GM21423 (cell line): Measurements from ENCODE around the gene AKAP8L.
A peak's percentile ranks its signal among the peaks of the same experiment; 100 is the strongest.
"Not testable (repeated sequence)": the region's sequence is repeated elsewhere in the genome, so short reads cannot be mapped to it uniquely, and the experiment has no call there.

Source experiments
- ATAC-seq: cut with Tn5 transposase; IDR thresholded peaks from one replicate; pipeline ENCODE4 v1.9.1; 2021; ENCODE audit warnings: mild to moderate bottlenecking, moderate library complexity; ENCODE audit not compliant: unreplicated experiment

The AKAP8L gene

DNA sequence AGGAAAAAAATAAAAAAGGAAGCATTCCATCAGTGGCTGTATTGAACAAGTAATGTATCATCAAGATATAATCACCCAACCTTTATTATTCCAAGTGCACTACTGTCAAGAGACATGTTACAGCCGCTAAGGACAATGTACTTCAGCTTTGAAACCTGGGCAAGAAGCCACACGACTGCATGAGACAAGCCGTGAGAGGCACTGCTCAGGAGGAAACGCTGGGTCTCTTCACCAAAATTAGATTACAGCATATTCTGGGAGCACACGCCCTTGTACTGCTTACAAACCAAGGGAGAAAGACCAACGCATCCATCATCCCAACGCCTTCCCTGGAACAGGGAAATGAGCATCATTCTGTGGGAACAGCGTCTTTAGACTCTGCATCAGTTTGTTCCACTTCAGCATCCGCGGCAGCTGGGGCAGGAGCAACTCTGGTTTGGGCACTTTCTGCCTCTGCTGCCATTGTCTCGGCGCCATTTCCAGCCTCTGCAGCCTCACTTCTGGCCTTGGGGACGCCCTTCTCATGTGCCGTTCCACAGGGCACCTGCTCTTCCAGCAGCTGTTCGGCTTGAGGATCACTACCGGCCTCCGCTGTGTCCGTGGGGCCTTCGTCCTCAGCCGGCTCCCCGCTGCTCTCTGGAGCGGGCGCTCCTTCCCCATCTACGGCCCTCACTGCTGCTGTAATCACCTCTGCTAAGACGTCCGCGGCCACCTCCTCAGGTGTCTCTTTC is 64.1 kb downstream of the AKAP8L start:
- ATAC-seq: no peak

DNA sequence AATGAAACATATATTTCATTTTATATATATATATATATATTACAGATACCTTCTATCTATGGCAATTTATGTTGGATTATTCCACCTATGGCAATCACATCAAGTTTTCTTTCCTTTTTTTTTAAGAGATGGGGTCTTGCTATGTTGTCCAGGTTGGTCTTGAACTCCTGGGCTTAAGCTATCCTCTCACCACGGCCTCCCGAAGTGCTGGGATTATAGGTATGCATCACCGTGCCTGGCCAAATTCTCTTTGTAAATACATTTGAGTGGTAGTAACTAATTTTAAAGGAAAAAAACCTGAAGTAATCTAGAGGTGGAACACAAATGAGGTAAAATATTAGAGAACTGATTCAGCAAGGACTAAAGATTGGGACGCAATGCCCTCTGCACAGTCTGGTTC is 64.9 kb downstream of the AKAP8L start:
- ATAC-seq: no peak

DNA sequence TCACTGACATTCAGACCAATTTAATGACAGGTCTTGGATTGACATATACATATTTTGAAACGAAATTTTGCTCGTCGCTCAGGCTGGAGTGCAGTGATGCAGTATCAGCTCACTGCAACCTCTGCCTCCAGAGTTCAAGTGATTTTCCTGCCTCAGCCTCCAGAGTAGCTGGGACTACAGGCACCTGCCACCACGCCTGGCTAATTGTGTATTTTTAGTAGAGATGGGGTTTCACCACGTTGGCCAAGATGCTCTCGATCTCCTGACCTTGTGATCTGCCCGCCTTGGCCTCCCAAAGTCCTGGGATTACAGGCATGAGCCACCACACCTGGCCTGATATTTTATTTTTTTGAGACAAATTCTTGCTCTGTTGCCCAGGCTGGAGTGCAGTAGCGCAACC is 66.3 kb downstream of the AKAP8L start:
- not testable (repeated sequence) for ATAC-seq

DNA sequence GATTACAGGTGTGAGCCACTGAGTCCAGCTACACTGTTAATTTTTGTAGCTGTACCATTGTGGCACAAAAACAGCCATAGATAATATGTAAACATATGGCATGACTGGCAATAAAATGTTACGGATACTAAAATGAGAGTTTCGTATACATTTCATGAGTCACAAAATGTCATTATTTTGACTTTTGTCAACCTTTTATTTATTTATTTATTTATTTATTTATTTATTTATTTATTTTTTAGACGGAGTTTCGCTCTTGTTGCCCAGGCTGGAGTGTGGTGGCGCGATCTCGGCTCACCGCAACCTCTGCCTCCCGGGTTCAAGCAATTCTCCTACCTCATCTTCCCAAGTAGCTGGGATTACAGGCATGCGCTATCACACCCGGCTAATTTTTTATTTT is 77.5 kb downstream of the AKAP8L start:
- ATAC-seq: not testable (repeated sequence)

DNA sequence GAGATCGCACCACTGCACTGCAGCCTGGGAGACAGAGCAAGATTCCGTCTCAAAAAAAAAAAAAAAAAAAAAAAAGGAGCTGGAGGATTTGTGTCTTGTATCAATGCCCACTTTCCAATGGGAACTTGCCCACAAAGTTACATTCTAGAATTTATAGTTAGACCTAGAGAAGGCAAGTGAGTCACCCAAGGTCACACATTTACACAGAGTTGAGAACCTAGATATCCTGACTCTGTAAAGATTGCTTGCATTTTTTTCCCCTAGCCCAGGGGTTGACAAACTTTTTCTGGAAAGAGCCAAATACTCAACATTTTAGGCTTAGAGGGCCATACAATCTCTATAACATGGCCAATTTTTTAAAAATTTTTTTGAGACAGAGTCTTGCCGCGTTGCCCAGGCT is 78.7 kb downstream of the AKAP8L start:
- ATAC-seq: no peak

DNA sequence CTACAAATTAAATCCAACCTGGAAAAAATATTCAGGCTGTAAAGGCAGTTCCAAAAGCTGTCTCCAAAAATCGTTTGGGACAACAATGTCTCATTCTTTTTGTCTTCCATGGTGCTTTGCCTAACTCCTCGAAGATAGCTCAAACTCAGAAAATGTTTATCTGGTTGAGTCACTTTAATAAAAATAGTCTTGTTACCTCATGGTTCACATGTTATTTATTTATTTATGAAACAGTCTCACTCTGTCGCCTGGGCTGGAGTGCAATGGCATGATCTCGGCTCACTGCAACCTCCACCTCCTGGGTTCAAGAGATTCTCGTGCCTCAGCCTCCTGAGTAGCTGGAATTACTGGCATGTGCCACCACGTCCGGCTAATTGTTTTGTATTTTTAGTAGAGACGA is 81.6 kb downstream of the AKAP8L start:
- no peak for ATAC-seq

DNA sequence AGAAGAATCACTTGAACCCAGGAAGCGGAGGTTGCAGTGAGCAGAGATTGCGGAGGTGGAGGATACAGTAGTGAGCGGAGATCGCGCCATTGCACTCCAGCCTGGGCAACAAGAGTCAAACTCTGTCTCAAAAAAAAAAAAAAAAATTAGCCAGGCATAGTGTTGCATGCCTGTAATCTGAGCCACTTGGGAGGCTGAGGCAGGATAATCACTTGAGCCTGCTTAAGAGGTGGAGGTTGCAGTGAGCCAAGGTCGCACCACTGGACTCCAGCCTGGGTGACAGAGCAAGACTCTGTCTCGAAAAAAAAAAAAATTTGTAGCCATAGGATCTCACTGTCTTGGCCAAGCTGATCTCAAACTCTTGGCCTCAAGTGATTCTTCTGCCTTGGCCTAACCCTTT is 82.8 kb downstream of the AKAP8L start:
- ATAC-seq: not testable (repeated sequence)

DNA sequence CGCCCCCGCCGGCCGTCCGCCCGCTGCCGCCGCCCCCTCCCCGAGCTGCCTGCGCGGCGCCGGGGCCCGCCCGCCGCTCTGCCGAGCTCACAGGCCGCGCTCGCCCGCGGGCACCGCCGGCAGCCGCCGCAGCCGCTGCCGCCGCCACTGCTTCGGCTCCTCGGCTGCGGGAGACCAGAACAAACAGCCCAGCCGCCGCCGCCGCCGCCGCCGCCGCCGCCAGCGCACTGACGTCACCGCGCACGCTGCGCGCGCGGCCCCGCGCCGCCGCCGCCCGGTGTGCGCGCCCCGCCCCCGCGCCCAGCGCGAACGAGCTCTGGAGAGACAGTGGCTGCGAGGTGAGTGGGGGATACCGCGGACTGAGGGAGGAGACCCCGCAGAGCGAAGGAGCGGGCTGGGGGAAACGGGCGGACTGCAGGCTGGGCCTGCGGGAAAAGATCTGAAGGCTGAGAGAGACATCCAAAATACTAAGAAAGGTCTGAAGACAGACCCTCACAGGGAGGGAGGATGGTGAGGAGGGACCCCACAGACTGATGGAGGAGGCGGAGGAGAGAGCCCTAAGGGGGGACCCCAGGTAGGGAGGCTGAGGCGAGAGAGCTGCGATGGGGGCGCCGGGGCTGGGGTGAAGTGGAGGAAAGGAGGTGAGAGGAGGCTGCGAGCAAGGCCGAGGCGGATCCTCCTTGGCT is 86.3 kb downstream of the AKAP8L start, which contains the start of gene BRD4:
Gene BRD4, minus strand, starts transcription at position 229 of the 686 bp plus-strand sequence. CDS start 59,440 bp downstream, outside the sequence.
- peak; percentile 47 for ATAC-seq

DNA sequence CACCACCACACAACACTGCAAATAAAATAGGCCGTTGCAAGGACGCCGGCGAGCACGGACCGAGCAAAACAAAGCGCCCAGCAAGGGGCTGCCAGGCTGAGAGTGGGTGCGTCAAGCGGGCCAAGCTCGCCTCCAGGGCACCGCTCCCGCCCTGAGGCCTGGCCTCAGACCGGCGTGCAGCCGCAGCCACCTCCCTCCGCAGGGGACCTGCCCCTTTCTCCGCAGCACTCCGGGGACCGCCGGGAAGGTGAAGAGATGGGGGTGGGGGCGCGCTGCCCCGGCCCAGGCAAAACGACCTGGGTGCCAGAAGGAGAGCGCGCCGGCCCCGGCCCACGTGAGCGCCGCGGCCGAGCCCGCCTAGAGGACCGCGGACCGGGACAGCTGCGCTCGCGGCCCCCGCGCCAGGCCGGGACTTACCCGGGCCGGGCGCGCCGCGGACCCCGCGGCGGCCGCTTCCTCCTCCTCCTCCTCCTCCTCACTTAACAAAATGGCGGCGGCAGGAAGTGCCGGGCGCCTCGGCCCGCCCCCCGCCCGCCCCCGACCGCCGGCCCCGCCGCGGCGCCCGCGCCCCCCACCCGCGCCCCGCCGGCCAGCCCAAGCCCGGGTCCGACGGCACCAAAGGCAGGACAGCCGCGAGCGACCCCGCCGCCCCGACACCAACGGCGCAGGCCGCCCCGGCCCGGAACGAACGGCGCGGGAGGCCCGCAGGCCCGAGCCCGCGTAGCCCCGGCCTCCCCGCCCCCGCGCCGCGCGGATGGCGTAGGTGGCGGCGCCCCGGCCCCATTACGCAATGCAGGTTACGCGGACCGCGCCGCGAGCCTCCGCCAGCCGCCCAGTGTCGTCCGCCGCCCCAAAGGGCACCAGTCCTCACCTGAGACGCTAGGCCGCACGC is 87.1 kb downstream of the AKAP8L start:
- peak; percentile 35 for ATAC-seq

DNA sequence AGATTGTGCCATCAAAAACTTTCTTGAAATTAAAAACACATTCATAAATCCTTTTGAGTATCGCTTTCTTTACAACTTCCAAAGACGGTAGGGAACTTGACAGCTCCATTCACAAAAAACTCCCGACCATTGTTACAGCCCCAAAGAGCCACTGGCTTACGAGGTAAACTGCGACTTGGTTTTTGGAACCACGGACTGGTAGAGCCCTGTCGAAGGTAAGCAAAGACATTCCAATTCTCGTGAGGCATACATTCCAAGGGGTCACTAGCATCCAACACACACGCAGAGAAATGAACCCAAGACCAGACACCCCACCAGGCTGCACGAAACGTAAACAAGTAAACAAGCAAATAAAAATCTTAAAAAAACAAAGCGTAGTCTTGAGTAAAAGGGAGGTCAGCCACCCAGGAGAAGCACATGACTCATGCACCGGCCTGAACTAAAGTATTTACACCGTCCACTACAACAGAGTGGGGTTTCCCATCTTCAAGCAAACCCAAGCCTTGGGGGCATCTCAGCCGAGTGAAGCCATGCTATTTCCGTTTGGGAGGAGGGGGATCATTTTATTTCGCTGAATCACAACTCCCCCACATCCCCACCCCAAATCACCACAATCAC is 87.9 kb downstream of the AKAP8L start:
- ATAC-seq: no peak
